Liver (tissue), 9 donors: ENCODE measurements around the gene TCF7L2. TPM values are rescaled to one million over a fixed set of nuclear protein-coding genes. Genes with fewer than 3 reads are reported as not detected.

ENCODE experiments used
- DNase-seq: peaks from one replicate; pipeline ENCODE4 v3.0.0-alpha.2; 2017; ENCODE audit warnings: low spot score
- H3K27ac ChIP-seq, 2 donors: one replicate each; pipeline ENCODE4 v1.7.0; 2013; ENCODE audit warnings: inconsistent platforms in 2 of 2, low read length in 2 of 2, control low read depth in 1 of 2, low read depth in 1 of 2, mild to moderate bottlenecking in 1 of 2
- H3K27me3 ChIP-seq, 4 donors: one replicate each; pipeline versions ENCODE4 v1.6.1 to v1.7.0; 2013; ENCODE audit warnings: low read length in 3 of 4, inconsistent platforms in 1 of 4, mild to moderate bottlenecking in 1 of 4, moderate library complexity in 1 of 4; ENCODE audit not compliant: control insufficient read depth in 4 of 4, insufficient read depth in 4 of 4
- H3K36me3 ChIP-seq, 4 donors: one replicate each; pipeline versions ENCODE4 v1.6.1 to v1.7.0; 2013; ENCODE audit warnings: low read length in 3 of 4, mild to moderate bottlenecking in 3 of 4, low read depth in 1 of 4, moderate library complexity in 1 of 4; ENCODE audit not compliant: control insufficient read depth in 4 of 4, insufficient read depth in 3 of 4
- H3K4me1 ChIP-seq, 4 donors: one replicate each; pipeline versions ENCODE4 v1.6.1 to v1.7.0; 2013; ENCODE audit warnings: low read length in 3 of 4, mild to moderate bottlenecking in 3 of 4, moderate library complexity in 1 of 4; ENCODE audit not compliant: control insufficient read depth in 4 of 4, insufficient read depth in 4 of 4
- H3K4me3 ChIP-seq, 3 donors: one replicate each; pipeline versions ENCODE4 v1.6.1 to v1.7.0; 2013; ENCODE audit warnings: low read length in 3 of 3, control low read depth in 1 of 3, low read depth in 1 of 3, mild to moderate bottlenecking in 1 of 3
- H3K9ac ChIP-seq, 2 donors: one replicate each; pipeline ENCODE4 v1.7.0; 2013; ENCODE audit warnings: low read length in 2 of 2, mild to moderate bottlenecking in 2 of 2, moderate library complexity in 2 of 2, control low read depth in 1 of 2, low read depth in 1 of 2
- H3K9me3 ChIP-seq, 4 donors: one replicate each; pipeline versions ENCODE4 v1.6.1 to v1.7.0; 2013; ENCODE audit warnings: low read length in 3 of 4; ENCODE audit not compliant: control insufficient read depth in 4 of 4
- ATF3 ChIP-seq: IDR thresholded peaks from 2 replicates; pipeline ENCODE4 v1.6.1; 2016; ENCODE audit warnings: antibody characterized with exemption
- EGR1 ChIP-seq, 2 donors: IDR thresholded peaks; 2 replicates each; pipeline ENCODE4 v1.6.1; 2016 to 2018; ENCODE audit warnings: antibody characterized with exemption in 2 of 2, low read depth in 2 of 2
- FOXA1 ChIP-seq: IDR thresholded peaks from 2 replicates; pipeline ENCODE4 v1.6.1; 2016; ENCODE audit warnings: antibody characterized with exemption
- FOXA2 ChIP-seq: IDR thresholded peaks from 2 replicates; pipeline ENCODE4 v1.6.1; 2016; ENCODE audit warnings: antibody characterized with exemption
- GABPA ChIP-seq, 2 donors: IDR thresholded peaks in 1 of 2; conservative IDR thresholded peaks in 1 of 2; 2 replicates each; pipeline ENCODE4 v1.6.1; 2016; ENCODE audit warnings: antibody characterized with exemption in 2 of 2, mild to moderate bottlenecking in 1 of 2, moderate library complexity in 1 of 2
- HNF4A ChIP-seq, 2 donors: conservative IDR thresholded peaks; 2 replicates each; pipeline ENCODE4 v1.6.1; 2016; ENCODE audit warnings: antibody characterized with exemption in 2 of 2, mild to moderate bottlenecking in 2 of 2
- HNF4G ChIP-seq: IDR thresholded peaks from 2 replicates; pipeline ENCODE4 v1.6.1; 2016; ENCODE audit warnings: antibody characterized with exemption
- JUND ChIP-seq, 2 donors: IDR thresholded peaks; 2 replicates each; pipeline ENCODE4 v1.6.1; 2016; ENCODE audit warnings: antibody characterized with exemption in 2 of 2
- NR2F2 ChIP-seq: IDR thresholded peaks from 2 replicates; pipeline ENCODE4 v1.6.1; 2016; ENCODE audit warnings: antibody characterized with exemption
- RAD21 ChIP-seq, 2 donors: IDR thresholded peaks; 2 replicates each; pipeline ENCODE4 v1.6.1; 2016; ENCODE audit warnings: antibody characterized with exemption in 2 of 2, mild to moderate bottlenecking in 2 of 2
- RXRA ChIP-seq, 2 donors: IDR thresholded peaks; 2 replicates each; pipeline ENCODE4 v1.6.1; 2017 to 2018; ENCODE audit warnings: antibody characterized with exemption in 2 of 2, mild to moderate bottlenecking in 1 of 2
- SP1 ChIP-seq: IDR thresholded peaks from 2 replicates; pipeline ENCODE4 v1.6.1; 2018; ENCODE audit warnings: antibody characterized with exemption, mild to moderate bottlenecking
- TAF1 ChIP-seq: conservative IDR thresholded peaks from 2 replicates; pipeline ENCODE4 v1.6.1; 2016; ENCODE audit warnings: antibody characterized with exemption, mild to moderate bottlenecking
- YY1 ChIP-seq: IDR thresholded peaks from 2 replicates; pipeline ENCODE4 v1.6.1; 2016; ENCODE audit warnings: antibody characterized with exemption, mild to moderate bottlenecking
- WGBS: extraction: QIAGEN DNeasy Blood & Tissue Kit; methylation state at CpG from one replicate; pipeline ENCODE4 v1.1.7; 2013; 5-methylcytosine and 5-hydroxymethylcytosine counted together
- polyA plus RNA-seq, 2 donors: library from polyadenylated mRNA; stranded (reverse) in 1 of 2; unstranded in 1 of 2; fragments of 200-250 nt in 1 of 2; fragments of >200 nt in 1 of 2; fragmentation: Nextera tagmentation in 1 of 2; extraction: Ambion mirVana in 1 of 2; gene quantifications; one replicate each; pipeline versions ENCODE4 v1.2.1 to v1.2.3, GENCODE V29; 2013 to 2015
- total RNA-seq, 2 donors: library from RNA; depleted of rRNA; stranded (reverse); fragments of >200 nt; gene quantifications; one replicate each; pipeline ENCODE4 v1.2.3, GENCODE V29; 2014
- TF ChIP-seq, protein P1 (sequence below): IDR thresholded peaks from 2 replicates; pipeline ENCODE4 v1.6.1; 2016; ENCODE audit warnings: antibody characterized with exemption
- TF ChIP-seq, protein P2 (sequence below): fragments of 150-350 bp; IDR thresholded peaks from 2 replicates; pipeline ENCODE4 v1.5.1; 2017; ENCODE audit warnings: improper control_type of control experiment, low read depth, low read length; ENCODE audit not compliant: missing input control
- TF ChIP-seq, protein P3 (sequence below): IDR thresholded peaks from 2 replicates; pipeline ENCODE4 v1.6.1; 2016; ENCODE audit warnings: antibody characterized with exemption
- TF ChIP-seq, protein P4 (sequence below): IDR thresholded peaks from 2 replicates; pipeline ENCODE4 v1.6.1; 2016; ENCODE audit warnings: antibody characterized with exemption, mild to moderate bottlenecking
- donor health status: healthy.
- donor health status: healthy.
- donor health status: healthy.
- donor health status: healthy.
- donor health status: healthy.

Gene TCF7L2
- total and polyA plus RNA-seq, 4 donors: 4.9 to 18.0 (median 8.3) TPM

DNA sequence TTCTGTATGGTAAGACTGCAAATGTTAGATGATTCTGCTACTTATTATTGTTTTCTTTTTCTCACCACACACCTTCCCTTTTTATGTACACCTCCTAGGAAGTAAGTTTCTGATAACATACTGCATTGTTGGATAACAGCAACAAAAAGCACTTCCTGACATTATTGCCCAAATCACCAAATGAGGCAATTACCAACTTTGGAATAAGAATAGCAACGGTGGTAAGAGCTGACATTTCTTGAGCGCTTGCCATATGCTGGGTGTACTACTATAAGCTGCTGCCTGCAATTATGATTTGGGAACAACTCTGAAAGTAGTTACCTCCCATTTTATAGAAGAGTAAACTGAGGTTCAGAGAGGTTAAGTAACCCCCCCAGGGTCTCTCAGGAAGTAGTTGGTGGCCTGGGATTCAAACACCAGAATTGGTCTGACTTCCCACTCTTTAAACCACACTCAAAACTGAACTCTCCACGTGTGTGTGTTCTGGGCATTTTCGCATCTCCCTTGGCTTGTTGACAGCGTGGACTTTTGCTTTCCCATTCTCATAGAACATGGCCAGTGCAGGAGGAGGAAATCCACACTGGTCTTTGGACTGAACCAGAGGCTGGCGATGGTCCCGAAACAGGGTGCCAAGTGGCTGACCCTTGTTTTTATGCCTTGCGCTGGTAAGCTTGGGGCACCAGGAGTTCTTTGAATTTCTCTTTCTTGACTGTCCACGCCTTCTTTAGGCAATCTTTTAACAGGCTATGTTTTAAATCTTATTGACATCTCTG, 71.4 kb downstream of the TCF7L2 start:
- DNase-seq: no peak
- WGBS: 31% methylated on average over 9 of the region's 9 CpGs

More for the DNA sequence above, 71.4 kb downstream of the TCF7L2 start:
- Histone ChIP-seq H3K9ac (peak overlapping the region in 1 of 2 donors; percentile 61), H3K4me1 (peaks cover 19 to 60% (median 51%) of the 10 kb centered on the region in 4 donors), H3K27me3 (no peaks in the 10 kb centered on the region), H3K4me3 (no peak overlapping the region), H3K27ac (peak overlapping the region; percentile 74 to 97), H3K9me3 (no peaks in the 10 kb centered on the region), H3K36me3 (no peaks in the 10 kb centered on the region)
- TF ChIP-seq NR2F2 (no peak), FOXA2 (peak; percentile 87), RAD21 (IDR thresholded peaks at IDR 0.05) (peak; percentile 61 to 68), SP1 (peak; percentile 95), HNF4A (conservative IDR thresholded peaks at IDR 0.05) (peak; percentile 98 to 99), RXRA (IDR thresholded peaks at IDR 0.05) (peak; percentile 84 to 92), ATF3 (peak; percentile 43), YY1 (peak; percentile 65), FOXA1 (peak; percentile 92), TAF1 (no peak), HNF4G (peak; percentile 97), GABPA (IDR thresholded peaks at IDR 0.05 in 1 of 2, conservative IDR thresholded peaks at IDR 0.05 in 1 of 2) (peak in 1 of 2 donors; percentile 53), EGR1 (IDR thresholded peaks at IDR 0.05; ENCODE audit: low read depth in 2 of 2) (peak; percentile 41 to 92), JUND (IDR thresholded peaks at IDR 0.05) (peak; percentile 46 to 80)
- TF ChIP-seq, protein P1, sequence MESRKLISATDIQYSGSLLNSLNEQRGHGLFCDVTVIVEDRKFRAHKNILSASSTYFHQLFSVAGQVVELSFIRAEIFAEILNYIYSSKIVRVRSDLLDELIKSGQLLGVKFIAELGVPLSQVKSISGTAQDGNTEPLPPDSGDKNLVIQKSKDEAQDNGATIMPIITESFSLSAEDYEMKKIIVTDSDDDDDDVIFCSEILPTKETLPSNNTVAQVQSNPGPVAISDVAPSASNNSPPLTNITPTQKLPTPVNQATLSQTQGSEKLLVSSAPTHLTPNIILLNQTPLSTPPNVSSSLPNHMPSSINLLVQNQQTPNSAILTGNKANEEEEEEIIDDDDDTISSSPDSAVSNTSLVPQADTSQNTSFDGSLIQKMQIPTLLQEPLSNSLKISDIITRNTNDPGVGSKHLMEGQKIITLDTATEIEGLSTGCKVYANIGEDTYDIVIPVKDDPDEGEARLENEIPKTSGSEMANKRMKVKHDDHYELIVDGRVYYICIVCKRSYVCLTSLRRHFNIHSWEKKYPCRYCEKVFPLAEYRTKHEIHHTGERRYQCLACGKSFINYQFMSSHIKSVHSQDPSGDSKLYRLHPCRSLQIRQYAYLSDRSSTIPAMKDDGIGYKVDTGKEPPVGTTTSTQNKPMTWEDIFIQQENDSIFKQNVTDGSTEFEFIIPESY: peak; percentile 54
- TF ChIP-seq, protein P2, sequence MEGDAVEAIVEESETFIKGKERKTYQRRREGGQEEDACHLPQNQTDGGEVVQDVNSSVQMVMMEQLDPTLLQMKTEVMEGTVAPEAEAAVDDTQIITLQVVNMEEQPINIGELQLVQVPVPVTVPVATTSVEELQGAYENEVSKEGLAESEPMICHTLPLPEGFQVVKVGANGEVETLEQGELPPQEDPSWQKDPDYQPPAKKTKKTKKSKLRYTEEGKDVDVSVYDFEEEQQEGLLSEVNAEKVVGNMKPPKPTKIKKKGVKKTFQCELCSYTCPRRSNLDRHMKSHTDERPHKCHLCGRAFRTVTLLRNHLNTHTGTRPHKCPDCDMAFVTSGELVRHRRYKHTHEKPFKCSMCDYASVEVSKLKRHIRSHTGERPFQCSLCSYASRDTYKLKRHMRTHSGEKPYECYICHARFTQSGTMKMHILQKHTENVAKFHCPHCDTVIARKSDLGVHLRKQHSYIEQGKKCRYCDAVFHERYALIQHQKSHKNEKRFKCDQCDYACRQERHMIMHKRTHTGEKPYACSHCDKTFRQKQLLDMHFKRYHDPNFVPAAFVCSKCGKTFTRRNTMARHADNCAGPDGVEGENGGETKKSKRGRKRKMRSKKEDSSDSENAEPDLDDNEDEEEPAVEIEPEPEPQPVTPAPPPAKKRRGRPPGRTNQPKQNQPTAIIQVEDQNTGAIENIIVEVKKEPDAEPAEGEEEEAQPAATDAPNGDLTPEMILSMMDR: no peak
- TF ChIP-seq, protein P3, sequence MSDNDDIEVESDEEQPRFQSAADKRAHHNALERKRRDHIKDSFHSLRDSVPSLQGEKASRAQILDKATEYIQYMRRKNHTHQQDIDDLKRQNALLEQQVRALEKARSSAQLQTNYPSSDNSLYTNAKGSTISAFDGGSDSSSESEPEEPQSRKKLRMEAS: peak; percentile 99
- TF ChIP-seq, protein P4, sequence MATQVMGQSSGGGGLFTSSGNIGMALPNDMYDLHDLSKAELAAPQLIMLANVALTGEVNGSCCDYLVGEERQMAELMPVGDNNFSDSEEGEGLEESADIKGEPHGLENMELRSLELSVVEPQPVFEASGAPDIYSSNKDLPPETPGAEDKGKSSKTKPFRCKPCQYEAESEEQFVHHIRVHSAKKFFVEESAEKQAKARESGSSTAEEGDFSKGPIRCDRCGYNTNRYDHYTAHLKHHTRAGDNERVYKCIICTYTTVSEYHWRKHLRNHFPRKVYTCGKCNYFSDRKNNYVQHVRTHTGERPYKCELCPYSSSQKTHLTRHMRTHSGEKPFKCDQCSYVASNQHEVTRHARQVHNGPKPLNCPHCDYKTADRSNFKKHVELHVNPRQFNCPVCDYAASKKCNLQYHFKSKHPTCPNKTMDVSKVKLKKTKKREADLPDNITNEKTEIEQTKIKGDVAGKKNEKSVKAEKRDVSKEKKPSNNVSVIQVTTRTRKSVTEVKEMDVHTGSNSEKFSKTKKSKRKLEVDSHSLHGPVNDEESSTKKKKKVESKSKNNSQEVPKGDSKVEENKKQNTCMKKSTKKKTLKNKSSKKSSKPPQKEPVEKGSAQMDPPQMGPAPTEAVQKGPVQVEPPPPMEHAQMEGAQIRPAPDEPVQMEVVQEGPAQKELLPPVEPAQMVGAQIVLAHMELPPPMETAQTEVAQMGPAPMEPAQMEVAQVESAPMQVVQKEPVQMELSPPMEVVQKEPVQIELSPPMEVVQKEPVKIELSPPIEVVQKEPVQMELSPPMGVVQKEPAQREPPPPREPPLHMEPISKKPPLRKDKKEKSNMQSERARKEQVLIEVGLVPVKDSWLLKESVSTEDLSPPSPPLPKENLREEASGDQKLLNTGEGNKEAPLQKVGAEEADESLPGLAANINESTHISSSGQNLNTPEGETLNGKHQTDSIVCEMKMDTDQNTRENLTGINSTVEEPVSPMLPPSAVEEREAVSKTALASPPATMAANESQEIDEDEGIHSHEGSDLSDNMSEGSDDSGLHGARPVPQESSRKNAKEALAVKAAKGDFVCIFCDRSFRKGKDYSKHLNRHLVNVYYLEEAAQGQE: peak; percentile 74
